Measurements from ENCODE around the gene BMPR1A. TPM values are rescaled to one million over a fixed set of nuclear protein-coding genes. Genes with fewer than 3 reads are reported as not detected.

The BMPR1A gene
- total RNA-seq, 2 donors from 2014 or later = 7.0 to 11.8 TPM

DNA sequence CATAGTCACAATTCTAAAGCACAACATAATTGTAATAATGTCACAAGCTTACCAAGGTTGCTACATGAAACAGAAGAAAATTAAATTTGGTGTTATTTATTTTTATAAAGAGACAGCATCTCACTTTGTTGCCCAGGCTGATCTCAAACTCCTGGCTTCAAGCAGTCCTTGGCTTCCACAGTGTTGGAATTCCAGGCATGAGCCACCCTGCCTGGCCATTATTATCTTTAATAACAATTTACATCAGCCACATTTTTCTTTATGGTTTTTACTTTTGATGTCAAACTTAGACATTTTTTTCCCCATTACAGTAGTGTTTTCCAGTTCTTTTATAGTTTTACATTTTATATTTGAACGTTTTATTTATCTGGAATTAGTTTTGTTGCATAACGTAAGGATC, 46.7 kb downstream of the BMPR1A start:
- Mint-ChIP-seq H3K36me3 (ENCODE audit: insufficient read depth in 2 of 2) (peaks cover 0 to 1% of the 10 kb centered on the region in 2 donors), H3K4me3 (no peak overlapping the region), H3K27me3 (ENCODE audit: low read depth) (no peaks in the 10 kb centered on the region), H3K27ac (no peak overlapping the region), H3K4me1 (ENCODE audit: low read depth) (peaks cover 15% of the 10 kb centered on the region), H3K9me3 (no peaks in the 10 kb centered on the region)
- ATAC-seq (replicated peaks in 1 of 2) (no peak), DNase-seq (no peak)

DNA sequence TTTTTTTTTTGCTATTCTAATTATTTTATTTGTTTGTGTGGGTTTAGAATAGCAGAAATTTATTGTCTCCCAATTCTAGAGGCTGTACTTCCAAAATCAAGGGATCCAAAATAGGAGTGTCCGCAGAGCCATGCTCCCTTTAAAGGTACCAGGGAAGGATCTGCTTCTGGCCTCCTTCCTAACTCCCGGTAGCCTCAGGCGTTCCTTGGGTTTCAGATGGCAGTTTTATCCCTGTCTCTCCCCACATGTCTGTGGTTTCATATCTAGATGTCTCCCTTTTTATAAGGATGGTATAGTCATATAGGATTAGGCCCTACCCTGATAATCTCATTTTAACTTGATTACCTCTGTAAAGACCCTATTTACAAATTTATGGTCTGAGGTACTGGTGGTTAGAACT, 48.4 kb downstream of the BMPR1A start:
- Mint-ChIP-seq H3K27me3 (ENCODE audit: low read depth) (no peaks in the 10 kb centered on the region), H3K36me3 (ENCODE audit: insufficient read depth in 2 of 2) (peaks cover 0 to 1% of the 10 kb centered on the region in 2 donors), H3K9me3 (no peaks in the 10 kb centered on the region), H3K27ac (no peak overlapping the region), H3K4me1 (ENCODE audit: low read depth) (peaks cover 1% of the 10 kb centered on the region), H3K4me3 (no peak overlapping the region)
- DNase-seq (no peak), ATAC-seq (replicated peaks in 1 of 2) (no peak)

DNA sequence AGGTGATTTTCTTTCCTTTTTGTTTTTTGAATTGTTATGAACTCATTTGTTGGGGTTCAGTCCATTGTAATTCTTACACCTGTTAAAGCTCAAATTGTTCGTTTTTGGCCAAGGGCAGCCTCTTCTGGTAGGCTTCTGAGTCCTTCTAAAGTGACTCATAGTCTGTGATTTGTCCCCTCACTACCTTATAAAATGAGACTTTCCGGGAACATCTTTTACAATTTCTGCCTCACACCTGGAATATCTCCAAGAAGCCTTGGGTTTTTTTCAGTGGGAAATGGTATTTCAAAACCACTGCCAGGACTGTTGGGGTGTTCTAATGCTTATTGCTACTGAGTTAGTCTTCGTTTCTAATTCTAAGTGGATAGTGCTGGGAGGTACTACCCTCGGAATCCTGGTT, 56.7 kb downstream of the BMPR1A start:
- no peak overlapping the region for H3K4me3 Mint-ChIP-seq
- no peaks in the 10 kb centered on the region for H3K4me1 Mint-ChIP-seq (ENCODE audit: low read depth)
- DNase-seq = no peak
- no peak overlapping the region for H3K27ac Mint-ChIP-seq
- no peaks in the 10 kb centered on the region for H3K27me3 Mint-ChIP-seq (ENCODE audit: low read depth)
- no peaks in the 10 kb centered on the region for H3K36me3 Mint-ChIP-seq (ENCODE audit: insufficient read depth in 2 of 2)
- ATAC-seq (replicated peaks in 1 of 2) = no peak
- H3K9me3 Mint-ChIP-seq = no peaks in the 10 kb centered on the region

GRCh38 chr10:86813982-86814381, 57.6 kb downstream of the BMPR1A start:
- Mint-ChIP-seq H3K4me3 (no peak overlapping the region), H3K36me3 (ENCODE audit: insufficient read depth in 2 of 2) (no peaks in the 10 kb centered on the region), H3K27ac (no peak overlapping the region), H3K27me3 (ENCODE audit: low read depth) (no peaks in the 10 kb centered on the region), H3K4me1 (ENCODE audit: low read depth) (no peaks in the 10 kb centered on the region), H3K9me3 (no peaks in the 10 kb centered on the region)
- ATAC-seq (replicated peaks in 1 of 2) (no peak), DNase-seq (no peak)

DNA sequence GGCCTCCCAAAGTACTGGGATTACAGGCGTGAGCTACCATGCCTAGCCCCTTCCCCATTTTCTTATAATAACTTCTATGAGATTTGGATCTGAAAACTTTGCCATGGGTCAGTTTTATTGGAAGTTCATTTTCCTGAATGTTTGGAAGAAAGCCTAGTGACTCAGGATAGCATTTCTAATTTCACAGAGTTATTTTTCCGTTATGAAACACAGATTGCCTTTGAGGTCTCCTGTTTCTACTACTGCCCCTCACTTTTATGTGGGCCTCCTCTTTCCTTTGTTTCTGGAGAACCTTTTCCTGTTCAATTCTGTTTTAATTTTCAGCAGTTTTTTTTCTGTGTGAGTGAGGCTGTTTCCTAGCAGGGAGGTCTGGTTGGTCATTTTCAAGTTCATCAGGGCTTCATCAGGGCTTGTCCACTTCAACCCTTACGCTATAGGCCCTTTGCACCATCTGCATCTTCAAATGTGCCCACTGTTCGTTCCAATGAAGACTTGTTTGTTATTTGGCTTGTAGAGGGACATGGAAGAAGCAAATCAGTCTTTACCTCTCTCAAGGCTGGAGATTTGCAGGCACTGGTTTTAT, 58.7 kb downstream of the BMPR1A start:
- no peaks in the 10 kb centered on the region for H3K4me1 Mint-ChIP-seq (ENCODE audit: low read depth)
- H3K4me3 Mint-ChIP-seq = no peak overlapping the region
- no peaks in the 10 kb centered on the region for H3K27me3 Mint-ChIP-seq (ENCODE audit: low read depth)
- no peak for ATAC-seq (replicated peaks in 1 of 2)
- H3K9me3 Mint-ChIP-seq = no peaks in the 10 kb centered on the region
- H3K27ac Mint-ChIP-seq = no peak overlapping the region
- no peak for DNase-seq
- no peaks in the 10 kb centered on the region for H3K36me3 Mint-ChIP-seq (ENCODE audit: insufficient read depth in 2 of 2)

DNA sequence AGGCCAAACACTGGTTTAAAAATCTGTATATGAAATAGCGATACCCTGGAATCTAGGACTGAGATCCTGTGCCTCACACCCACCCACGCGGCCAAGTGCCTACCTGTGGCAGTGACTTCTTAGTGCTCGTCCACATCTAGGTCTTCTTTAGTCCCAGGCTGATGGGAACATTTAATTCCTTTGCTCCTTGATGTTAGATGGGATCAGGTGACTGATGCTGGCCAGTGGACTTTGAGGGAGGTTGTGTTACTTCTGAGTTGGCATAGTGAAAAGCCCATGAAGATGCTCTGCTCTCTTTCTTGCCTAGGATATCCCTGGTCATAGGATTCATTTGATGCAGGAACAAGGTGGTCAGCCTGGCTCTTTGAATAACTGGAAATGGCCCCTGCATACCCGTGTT, 59.2 kb downstream of the BMPR1A start:
- no peak overlapping the region for H3K27ac Mint-ChIP-seq
- H3K9me3 Mint-ChIP-seq = no peaks in the 10 kb centered on the region
- DNase-seq (no peak), ATAC-seq (replicated peaks in 1 of 2) (no peak)
- no peak overlapping the region for H3K4me3 Mint-ChIP-seq
- H3K27me3 Mint-ChIP-seq (ENCODE audit: low read depth) = no peaks in the 10 kb centered on the region
- H3K4me1 Mint-ChIP-seq (ENCODE audit: low read depth) = no peaks in the 10 kb centered on the region
- H3K36me3 Mint-ChIP-seq (ENCODE audit: insufficient read depth in 2 of 2) = no peaks in the 10 kb centered on the region

- no peak for DNase-seq
- H3K4me1 Mint-ChIP-seq (ENCODE audit: low read depth) = no peaks in the 10 kb centered on the region
- ATAC-seq (replicated peaks in 1 of 2) = no peak
- no peaks in the 10 kb centered on the region for H3K27me3 Mint-ChIP-seq (ENCODE audit: low read depth)
- no peaks in the 10 kb centered on the region for H3K36me3 Mint-ChIP-seq (ENCODE audit: insufficient read depth in 2 of 2)
- no peaks in the 10 kb centered on the region for H3K9me3 Mint-ChIP-seq
- no peak overlapping the region for H3K4me3 Mint-ChIP-seq
- H3K27ac Mint-ChIP-seq = no peak overlapping the region
Observed at GRCh38 chr10:86817246-86817645, 60.8 kb downstream of the BMPR1A start.

DNA sequence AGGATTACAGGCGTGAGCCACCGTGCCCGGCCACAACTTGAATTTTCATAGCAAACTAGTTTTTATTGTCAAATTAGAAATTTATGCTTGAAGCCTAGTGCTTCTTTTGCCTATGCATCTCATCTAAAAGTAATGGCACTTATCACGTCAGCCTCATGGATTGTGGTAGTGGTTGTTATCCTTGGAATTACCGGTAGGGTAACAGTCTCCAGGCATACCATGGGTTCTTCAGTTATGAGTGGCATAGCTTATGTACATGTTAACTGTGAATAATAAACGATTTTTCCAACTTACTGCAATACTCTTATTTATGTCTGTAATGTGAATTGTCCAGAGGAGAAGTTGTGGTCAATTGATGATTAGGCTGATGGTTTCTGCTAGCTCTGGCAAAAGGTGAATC, 63.1 kb downstream of the BMPR1A start:
- no peak for ATAC-seq (replicated peaks in 1 of 2)
- no peaks in the 10 kb centered on the region for H3K27me3 Mint-ChIP-seq (ENCODE audit: low read depth)
- H3K4me1 Mint-ChIP-seq (ENCODE audit: low read depth) = no peaks in the 10 kb centered on the region
- no peak overlapping the region for H3K4me3 Mint-ChIP-seq
- H3K36me3 Mint-ChIP-seq (ENCODE audit: insufficient read depth in 2 of 2) = no peaks in the 10 kb centered on the region
- no peak overlapping the region for H3K27ac Mint-ChIP-seq
- no peak for DNase-seq
- H3K9me3 Mint-ChIP-seq = no peaks in the 10 kb centered on the region

DNA sequence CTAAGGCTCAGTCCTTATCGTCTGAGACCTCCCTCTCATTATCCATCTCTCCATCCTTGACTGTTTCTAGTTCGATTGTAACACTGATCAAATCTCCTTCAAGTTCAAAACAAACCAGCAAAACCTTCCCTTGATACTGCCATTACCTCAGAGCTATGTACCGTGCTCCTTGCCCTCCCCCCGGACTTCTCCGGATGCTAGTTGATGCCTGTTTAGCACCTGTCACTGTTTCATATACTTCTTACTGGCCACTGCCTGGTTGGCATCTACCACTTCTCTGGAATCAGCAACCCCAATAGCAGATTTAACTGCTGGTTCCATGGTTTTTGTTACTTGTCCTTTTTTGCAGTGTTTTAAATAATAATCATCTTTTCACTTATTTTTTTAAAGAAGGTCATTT, 64.1 kb downstream of the BMPR1A start:
- DNase-seq = no peak
- H3K27me3 Mint-ChIP-seq (ENCODE audit: low read depth) = no peaks in the 10 kb centered on the region
- H3K36me3 Mint-ChIP-seq (ENCODE audit: insufficient read depth in 2 of 2) = no peaks in the 10 kb centered on the region

DNA sequence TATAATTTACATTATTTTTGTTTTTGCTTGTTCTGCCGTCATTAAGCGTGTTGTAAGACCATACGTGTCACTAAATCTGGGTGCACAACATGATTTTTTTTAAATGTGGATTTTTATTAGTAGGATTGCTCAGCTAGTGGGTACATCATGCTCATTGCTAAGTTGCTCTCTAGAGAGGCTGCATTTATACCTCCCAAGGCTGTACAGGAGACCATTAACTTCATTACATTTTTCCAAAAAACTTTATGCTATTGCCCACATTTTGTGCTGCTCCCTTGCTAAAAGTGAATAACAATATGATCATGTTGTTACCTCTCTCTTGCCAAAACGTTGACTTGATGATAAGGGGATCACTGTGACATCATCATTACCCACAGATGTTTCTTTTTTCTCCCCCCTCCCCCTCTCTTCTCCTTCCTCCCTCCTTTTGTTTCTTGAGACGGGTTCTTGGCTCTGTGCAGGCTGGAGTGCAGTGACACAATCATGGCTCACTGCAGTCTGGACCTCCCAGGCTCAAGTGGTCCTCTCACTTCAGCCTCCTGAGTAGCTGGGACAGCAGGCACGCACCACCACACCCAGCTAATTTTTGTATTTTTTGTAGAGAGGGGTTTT, 65.1 kb downstream of the BMPR1A start:
- Mint-ChIP-seq H3K27me3 (ENCODE audit: low read depth) (no peaks in the 10 kb centered on the region), H3K36me3 (ENCODE audit: insufficient read depth in 2 of 2) (no peaks in the 10 kb centered on the region), H3K27ac (no peak overlapping the region), H3K4me3 (no peak overlapping the region), H3K9me3 (no peaks in the 10 kb centered on the region), H3K4me1 (ENCODE audit: low read depth) (no peaks in the 10 kb centered on the region)
- DNase-seq (no peak), ATAC-seq (replicated peaks in 1 of 2) (no peak)

More for the DNA sequence above, 64.1 kb downstream of the BMPR1A start:
- no peak overlapping the region for H3K27ac Mint-ChIP-seq
- H3K4me3 Mint-ChIP-seq = no peak overlapping the region
- no peaks in the 10 kb centered on the region for H3K9me3 Mint-ChIP-seq
- no peaks in the 10 kb centered on the region for H3K4me1 Mint-ChIP-seq (ENCODE audit: low read depth)
- ATAC-seq (replicated peaks in 1 of 2) = no peak

DNA sequence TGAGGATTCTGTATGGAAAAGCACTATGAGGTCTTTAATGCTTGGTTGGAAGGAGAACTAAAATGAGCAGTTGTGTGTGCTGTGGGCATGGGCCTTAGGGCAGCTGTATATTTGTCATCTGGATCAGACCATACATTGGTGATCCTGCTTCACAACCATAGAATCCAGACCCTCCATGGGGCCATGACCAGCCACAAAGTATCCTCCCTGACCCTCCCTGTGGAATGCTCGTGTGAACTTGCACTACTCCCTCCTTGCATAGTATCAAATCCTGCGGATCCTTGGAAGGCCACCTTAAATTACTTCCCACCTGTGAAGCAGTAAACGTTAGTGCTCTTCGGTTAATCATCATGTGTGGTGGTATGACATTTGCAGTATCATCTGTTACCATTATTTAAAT, 67.1 kb downstream of the BMPR1A start:
- no peak overlapping the region for H3K27ac Mint-ChIP-seq
- H3K27me3 Mint-ChIP-seq (ENCODE audit: low read depth) = no peaks in the 10 kb centered on the region
- H3K36me3 Mint-ChIP-seq (ENCODE audit: insufficient read depth in 2 of 2) = no peaks in the 10 kb centered on the region
- no peak for DNase-seq
- no peaks in the 10 kb centered on the region for H3K4me1 Mint-ChIP-seq (ENCODE audit: low read depth)
- no peak for ATAC-seq (replicated peaks in 1 of 2)
- no peak overlapping the region for H3K4me3 Mint-ChIP-seq
- H3K9me3 Mint-ChIP-seq = no peaks in the 10 kb centered on the region

GRCh38 chr10:86824151-86824550, 67.7 kb downstream of the BMPR1A start:
- no peak for DNase-seq
- Mint-ChIP-seq H3K9me3 (no peaks in the 10 kb centered on the region), H3K27ac (no peak overlapping the region), H3K36me3 (ENCODE audit: insufficient read depth in 2 of 2) (no peaks in the 10 kb centered on the region), H3K4me1 (ENCODE audit: low read depth) (no peaks in the 10 kb centered on the region), H3K27me3 (ENCODE audit: low read depth) (no peaks in the 10 kb centered on the region), H3K4me3 (no peak overlapping the region)
- no peak for ATAC-seq (replicated peaks in 1 of 2)

DNA sequence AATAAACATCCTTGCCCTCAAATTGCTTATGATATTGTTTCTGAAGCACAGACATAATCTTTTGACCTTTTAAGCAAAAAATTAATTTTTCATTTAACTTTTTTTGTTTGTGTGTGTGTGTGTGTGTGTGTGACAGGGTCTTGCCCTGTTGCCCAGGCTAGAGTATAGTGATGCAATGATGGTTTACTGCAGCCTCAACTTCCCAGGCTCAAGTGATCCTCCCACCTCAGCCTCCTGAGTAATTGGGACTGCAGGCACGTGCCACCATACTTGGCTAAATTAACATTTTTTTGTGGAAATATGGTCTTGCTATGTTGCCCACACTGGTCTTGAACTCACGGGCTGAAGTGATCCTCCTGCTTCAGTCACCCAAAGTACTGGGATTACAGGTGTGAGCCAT, 68.9 kb downstream of the BMPR1A start:
- no peaks in the 10 kb centered on the region for H3K36me3 Mint-ChIP-seq (ENCODE audit: insufficient read depth in 2 of 2)
- H3K4me1 Mint-ChIP-seq (ENCODE audit: low read depth) = no peaks in the 10 kb centered on the region
- DNase-seq = no peak
- no peaks in the 10 kb centered on the region for H3K9me3 Mint-ChIP-seq
- no peak overlapping the region for H3K4me3 Mint-ChIP-seq
- no peak overlapping the region for H3K27ac Mint-ChIP-seq
- H3K27me3 Mint-ChIP-seq (ENCODE audit: low read depth) = no peaks in the 10 kb centered on the region
- no peak for ATAC-seq (replicated peaks in 1 of 2)

GRCh38 chr10:86827639-86828038, 71.2 kb downstream of the BMPR1A start:
- Mint-ChIP-seq H3K9me3 (no peaks in the 10 kb centered on the region), H3K27ac (no peak overlapping the region), H3K4me3 (no peak overlapping the region), H3K36me3 (ENCODE audit: insufficient read depth in 2 of 2) (no peaks in the 10 kb centered on the region), H3K4me1 (ENCODE audit: low read depth) (no peaks in the 10 kb centered on the region), H3K27me3 (ENCODE audit: low read depth) (no peaks in the 10 kb centered on the region)
- ATAC-seq (replicated peaks in 1 of 2) (no peak), DNase-seq (no peak)

All from activated T-cell treated with anti-CD3 and anti-CD28 coated beads, Interleukin-2, amount 50 U/mL, for 72 hours (primary cell).